GM12878 (cell line): ENCODE data around the gene CFAP52. TPM values are rescaled to one million over a fixed set of nuclear protein-coding genes. Genes with fewer than 3 reads are reported as not detected.
"Not testable (repeated sequence)": the region's sequence is repeated elsewhere in the genome, so short reads cannot be mapped to it uniquely, and the experiment has no call there.

Experiments used
- ATAC-seq: fragments of 200-7000 bp; cut with Tn5 transposase; 3 replicates; pipeline ENCODE4 v1.9.1; 2020; ENCODE audit warnings: mild to moderate bottlenecking, moderate library complexity
- BruUV-seq: library from RNA; stranded (reverse); fragments of 400-500 nt; replicated peaks from 2 replicates; lab custom pipeline; 2021; lab: Mats Ljungman, UMichigan
- CTCF ChIA-PET: fragments of 300-600 bp; sonication (Branson Sonifier 250); formaldehyde crosslinking; extraction: SDS; loops from one replicate; lab custom pipeline; 2021; ENCODE audit warnings: inconsistent platforms; lab: Yijun Ruan, JAX
- POLR2A ChIA-PET: fragments of 350-600 bp; formaldehyde crosslinking; extraction: SDS; loops from one replicate; lab custom pipeline; 2021; ENCODE audit warnings: inconsistent platforms; lab: Charles Lee
- RAD21 ChIA-PET: fragments of 300-600 bp; sonication (Branson Sonifier 250); formaldehyde crosslinking; loops from one replicate; lab custom pipeline; 2023; ENCODE audit warnings: antibody characterized with exemption; ENCODE audit not compliant: unreplicated experiment; lab: Charles Lee
- SMC1A ChIA-PET: fragments of 300-600 bp; sonication (Branson Sonifier 250); formaldehyde crosslinking; loops from one replicate; lab custom pipeline; 2023; ENCODE audit not compliant: unreplicated experiment, uncharacterized antibody; lab: Charles Lee
- DNase-seq: peaks from one replicate; pipeline ENCODE4 v3.0.0-alpha.2; 2011; ENCODE audit warnings: low read depth, low spot score
- FAIRE-seq: peaks from 3 replicates; lab custom pipeline; 2011; peaks lifted over from hg19 to GRCh38; lab: Jason Lieb, UNC
- H2AFZ ChIP-seq: 2 replicates; pipeline ENCODE4 v1.6.0; 2011; ENCODE audit warnings: low read depth, low read length, control low read depth; ENCODE audit not compliant: control insufficient read depth
- H3K27ac ChIP-seq: 2 replicates; pipeline ENCODE4 v1.5.1; 2011; ENCODE audit warnings: control low read depth; ENCODE audit not compliant: control insufficient read depth, insufficient read depth
- H3K27me3 ChIP-seq, 2 experiments: replicated peaks in 1 of 2; 2 replicates each; pipeline versions ENCODE4 v1.6.0 to v1.6.1; 2011; ENCODE audit warnings: low read length in 1 of 2; ENCODE audit not compliant: control insufficient read depth in 2 of 2, insufficient read depth in 2 of 2
- H3K36me3 ChIP-seq, 2 experiments: 2 replicates each; pipeline ENCODE4 v1.5.1; 2011; ENCODE audit warnings: low read length in 1 of 2; ENCODE audit not compliant: control insufficient read depth in 2 of 2, insufficient read depth in 2 of 2
- H3K4me1 ChIP-seq: 2 replicates; pipeline ENCODE4 v1.6.1; 2011; ENCODE audit warnings: mild to moderate bottlenecking, low read length, moderate library complexity, mixed read lengths; ENCODE audit not compliant: control insufficient read depth, insufficient read depth
- H3K4me2 ChIP-seq: 2 replicates; pipeline ENCODE4 v1.6.0; 2011; ENCODE audit warnings: control low read depth; ENCODE audit not compliant: control insufficient read depth, insufficient read depth
- H3K4me3 ChIP-seq: fragments of 200-600 bp; sonication (generic); 2 replicates; pipeline ENCODE4 v1.5.1; 2016
- H3K79me2 ChIP-seq: 2 replicates; pipeline ENCODE4 v1.6.0; 2011; ENCODE audit warnings: low read length; ENCODE audit not compliant: control insufficient read depth, insufficient read depth
- H3K9ac ChIP-seq: 2 replicates; pipeline ENCODE4 v1.8.0; 2011; ENCODE audit warnings: low read length, control low read depth, mixed read lengths; ENCODE audit not compliant: control insufficient read depth, insufficient read depth
- H3K9me3 ChIP-seq: replicated peaks from 3 replicates; pipeline ENCODE4 v1.5.1; 2011; ENCODE audit warnings: mild to moderate bottlenecking, low read length; ENCODE audit not compliant: control insufficient read depth, insufficient read depth
- H4K20me1 ChIP-seq: 2 replicates; pipeline ENCODE4 v1.6.0; 2011; ENCODE audit not compliant: control insufficient read depth, insufficient read depth
- ATF7 ChIP-seq: fragments of 450-650 bp; IDR thresholded peaks from 2 replicates; pipeline ENCODE4 v1.6.1; 2016; ENCODE audit warnings: low read depth, mild to moderate bottlenecking
- KAT2A ChIP-seq: conservative IDR thresholded peaks from 2 replicates; pipeline ENCODE4 v1.6.1; 2011; ENCODE audit warnings: low read depth, low read length; ENCODE audit not compliant: control insufficient read depth
- WGBS: methylation state at CpG from one replicate; pipeline ENCODE4 v1.1.6; 2016; ENCODE audit warnings: low lambda C conversion rate; ENCODE audit not compliant: insufficient replicate concordance, insufficient coverage; ENCODE audit errors: missing lambda C conversion rate; 5-methylcytosine and 5-hydroxymethylcytosine counted together
- in situ Hi-C: fragments of 300-500 bp; cut with MboI; formaldehyde crosslinking; loops from 9 replicates; pipeline ENCODE4 v1.14.3; 2018; ENCODE audit warnings: mixed read lengths
- intact Hi-C: fragments of 100-400 bp; cut with micrococcal nuclease; formaldehyde crosslinking; loops from one replicate; pipeline ENCODE4 v1.14.2; 2022; ENCODE audit not compliant: unreplicated experiment
- polyA plus RNA-seq, 11 experiments: library from polyadenylated mRNA; depleted of rRNA in 4 of 11; unstranded in 6 of 11; stranded (reverse) in 5 of 11; fragments of >200 nt; fragmentation: Nextera tagmentation in 4 of 11; fragmentation: Illumina TruSeq in 1 of 11; extraction: Ambion mirVana in 4 of 11; extraction: Trizol in 1 of 11; gene quantifications; 1 replicate in 1 of 11; 2 replicates in 10 of 11; pipeline versions ENCODE4 v1.2.1 to v1.2.3, GENCODE V29; 2011 to 2016; ENCODE audit warnings: inconsistent platforms in 2 of 11, missing spikeins in 2 of 11, low read depth in 1 of 11
- total RNA-seq, 4 experiments: library from RNA; depleted of rRNA in 3 of 4; stranded (reverse); fragments of >200 nt in 3 of 4; fragmentation: Illumina TruSeq in 1 of 4; extraction: Trizol in 1 of 4; gene quantifications; 2 replicates each; pipeline versions ENCODE4 v1.2.1 to v1.2.3, GENCODE V29; 2013 to 2021

Gene CFAP52
- total and polyA plus RNA-seq, 10 of the 15 experiments (the other 5 are each of a cell fraction or from before 2014, with no cell fraction given), result 0.05 to 0.14 TPM; not detected in 8

- H3K4me3 ChIP-seq, H2AFZ ChIP-seq, H3K9me3 ChIP-seq, RAD21 ChIA-PET, H3K27ac ChIP-seq, H3K9ac ChIP-seq, H3K36me3 ChIP-seq, DNase-seq, SMC1A ChIA-PET, in situ Hi-C loops, FAIRE-seq, H4K20me1 ChIP-seq, H3K79me2 ChIP-seq, ATAC-seq, H3K27me3 ChIP-seq, POLR2A ChIA-PET, H3K4me1 ChIP-seq, BruUV-seq, H3K4me2 ChIP-seq, intact Hi-C loops: not testable (repeated sequence)
- 53% methylated on average over 5 of the region's 5 CpGs for WGBS
- CTCF ChIA-PET, result interaction anchor here (1.0 to 1.3 kb wide), 2 partner anchors 11 to 27 kb away, joined by 3 read pairs; no protein-coding TSS in a partner anchor
Measured at GRCh38 chr17:9604583-9604982, 28.1 kb downstream of the CFAP52 start.

- Histone ChIP-seq H3K27ac (no peak overlapping the region), H3K79me2 (no peaks in the 10 kb centered on the region), H3K4me1 (no peaks in the 10 kb centered on the region), H4K20me1 (no peaks in the 10 kb centered on the region), H2AFZ (no peak overlapping the region), H3K27me3 (no peaks in the 10 kb centered on the region), H3K4me3 (no peak overlapping the region), H3K4me2 (no peak overlapping the region), H3K36me3 (no peaks in the 10 kb centered on the region), H3K9me3 (no peaks in the 10 kb centered on the region), H3K9ac (no peak overlapping the region)
- ChIA-PET RAD21 (no interaction called here), CTCF (interaction anchor here (0.6 to 1.3 kb wide), 2 partner anchors 162 to 821 kb away, joined by 3 to 4 read pairs; no protein-coding TSS in a partner anchor), SMC1A (no interaction called here), POLR2A (no interaction called here)
- ATAC-seq (no peak), FAIRE-seq (no peak), DNase-seq (no peak)
- BruUV-seq, result no TSS peak
- in situ Hi-C loops, result no loop called here
- WGBS, result 31% methylated on average over 6 of the region's 6 CpGs
- TF ChIP-seq KAT2A (no peak), ATF7 (peak; percentile 52; the same call in 1 of the 2 replicates)
- intact Hi-C loops, result no loop called here
Measured at GRCh38 chr17:9606453-9606852, 30.0 kb downstream of the CFAP52 start.

DNA sequence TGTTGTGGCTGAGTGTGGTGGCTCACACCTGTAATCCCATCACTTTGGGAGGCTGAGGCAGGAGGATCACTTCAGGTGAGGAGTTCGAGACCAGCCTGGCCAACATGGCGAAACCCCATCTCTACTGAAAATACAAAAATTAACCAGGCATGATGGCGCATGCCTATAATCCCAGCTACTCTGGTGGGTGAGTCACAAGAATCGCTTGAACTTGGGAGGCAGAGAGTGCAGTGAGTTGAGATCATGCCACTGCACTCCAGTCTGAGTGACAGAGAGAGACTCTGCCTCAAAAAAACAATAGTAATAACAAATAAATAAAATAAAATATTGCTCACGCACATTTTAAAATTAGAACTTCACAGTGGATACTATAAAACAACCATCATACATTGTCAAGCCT is 30.6 kb downstream of the CFAP52 start:
- in situ Hi-C loops, H3K27ac ChIP-seq, H3K27me3 ChIP-seq, intact Hi-C loops, POLR2A ChIA-PET, RAD21 ChIA-PET, DNase-seq, H3K79me2 ChIP-seq, H3K9me3 ChIP-seq, H4K20me1 ChIP-seq, SMC1A ChIA-PET, H3K4me3 ChIP-seq, H3K9ac ChIP-seq, ATAC-seq, H2AFZ ChIP-seq, H3K4me1 ChIP-seq, FAIRE-seq, H3K4me2 ChIP-seq, BruUV-seq, H3K36me3 ChIP-seq: not testable (repeated sequence)
- 44% methylated on average over 5 of the region's 5 CpGs for WGBS
- CTCF ChIA-PET, result interaction anchor here (0.6 to 1.3 kb wide), 2 partner anchors 161 to 821 kb away, joined by 3 to 4 read pairs; no protein-coding TSS in a partner anchor
